ENCODE results near the gene PAPLN. TPM values are rescaled to one million over a fixed set of nuclear protein-coding genes. Genes with fewer than 3 reads are reported as not detected.

The PAPLN gene
- polyA plus RNA-seq, 1 donor from 2014 or later, result 0.55 TPM

DNA sequence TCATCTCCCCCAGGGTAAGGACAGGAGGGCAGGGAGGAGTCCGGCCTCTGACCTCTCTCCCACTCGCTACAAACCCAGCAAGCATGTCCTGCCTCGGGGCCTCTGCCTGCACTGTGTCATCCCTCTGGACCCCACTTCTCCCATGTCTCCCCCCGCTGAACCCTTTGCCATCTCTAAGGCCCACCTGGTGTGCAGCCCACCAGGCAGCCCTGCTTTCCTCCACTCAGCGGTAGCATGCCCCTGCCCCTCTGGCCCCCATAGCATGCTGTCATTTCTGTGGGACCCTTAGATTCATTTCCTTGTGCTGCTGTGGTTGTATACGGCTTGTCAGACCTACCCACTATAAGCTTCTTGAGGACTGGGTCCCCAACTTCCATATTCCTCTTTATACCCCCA lies 17.7 kb downstream of the PAPLN start:
- H3K36me3 Mint-ChIP-seq, result no peaks in the 10 kb centered on the region
- H3K4me3 Mint-ChIP-seq, result no peak overlapping the region
- peaks cover 2% of the 10 kb centered on the region for H3K27me3 Mint-ChIP-seq
- H3K9me3 Mint-ChIP-seq, result no peaks in the 10 kb centered on the region
- H3K27ac Mint-ChIP-seq, result no peak overlapping the region
- peaks cover 4 to 5% (median 5%) of the 10 kb centered on the region in 3 donors for H3K4me1 Mint-ChIP-seq

DNA sequence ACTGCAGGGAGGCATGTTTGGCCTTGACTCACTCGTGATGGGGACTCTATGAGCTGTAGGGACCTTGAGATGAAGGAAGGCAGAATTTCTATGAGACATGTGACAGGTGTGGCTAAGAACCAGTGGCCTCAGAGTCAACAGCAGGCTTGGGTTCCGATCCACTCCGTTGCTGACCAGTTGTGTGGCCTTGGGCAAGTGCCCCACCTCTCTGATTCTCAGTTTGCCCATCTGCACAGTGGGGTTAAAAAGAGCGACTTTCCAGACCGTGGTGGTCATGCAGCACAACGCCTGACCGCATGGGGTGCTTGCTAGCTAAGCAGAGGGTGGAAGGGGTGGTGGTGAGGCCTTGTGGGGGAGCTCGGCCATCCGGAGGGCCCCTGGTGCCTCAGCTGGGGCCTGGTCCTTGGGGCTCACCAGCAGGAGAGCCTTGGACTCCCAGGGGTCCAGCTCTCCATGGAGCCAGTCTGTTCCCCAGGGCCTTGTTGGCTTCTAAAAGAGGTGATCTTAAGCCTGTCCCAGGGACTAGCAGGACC lies 18.5 kb downstream of the PAPLN start:
- H3K27me3 Mint-ChIP-seq, result peaks cover 3% of the 10 kb centered on the region
- H3K9me3 Mint-ChIP-seq, result no peaks in the 10 kb centered on the region
- H3K4me1 Mint-ChIP-seq, result peaks cover 4 to 5% (median 5%) of the 10 kb centered on the region in 3 donors
- no peak overlapping the region for H3K4me3 Mint-ChIP-seq
- no peak overlapping the region for H3K27ac Mint-ChIP-seq
- no peaks in the 10 kb centered on the region for H3K36me3 Mint-ChIP-seq

DNA sequence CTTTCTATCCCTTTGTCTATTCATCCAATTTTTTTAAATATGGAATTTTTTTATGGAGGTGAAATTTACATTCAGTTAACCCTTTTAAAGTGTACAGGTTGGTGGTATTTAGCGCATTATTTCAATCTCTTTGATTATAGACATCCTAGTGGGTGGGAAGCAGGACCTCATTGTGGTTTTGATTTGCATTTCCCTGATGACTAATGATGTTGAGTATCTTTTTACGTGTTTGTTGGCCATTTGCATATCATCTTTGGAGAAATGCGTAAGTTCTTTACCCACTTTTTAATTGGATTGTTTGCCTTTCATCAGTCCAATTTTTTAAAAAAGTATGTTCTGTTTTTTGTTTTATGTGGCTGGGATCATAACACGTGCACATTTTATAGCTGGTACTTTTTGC lies 20.8 kb downstream of the PAPLN start:
- peaks cover 4 to 5% (median 5%) of the 10 kb centered on the region in 3 donors for H3K4me1 Mint-ChIP-seq
- H3K9me3 Mint-ChIP-seq, result no peaks in the 10 kb centered on the region
- peak overlapping the region in 1 of 4 donors; percentile 50 for H3K4me3 Mint-ChIP-seq
- peaks cover 5% of the 10 kb centered on the region for H3K27me3 Mint-ChIP-seq
- H3K27ac Mint-ChIP-seq, result peak overlapping the region in 2 of 3 donors; percentile 40 to 88
- H3K36me3 Mint-ChIP-seq, result no peaks in the 10 kb centered on the region

DNA sequence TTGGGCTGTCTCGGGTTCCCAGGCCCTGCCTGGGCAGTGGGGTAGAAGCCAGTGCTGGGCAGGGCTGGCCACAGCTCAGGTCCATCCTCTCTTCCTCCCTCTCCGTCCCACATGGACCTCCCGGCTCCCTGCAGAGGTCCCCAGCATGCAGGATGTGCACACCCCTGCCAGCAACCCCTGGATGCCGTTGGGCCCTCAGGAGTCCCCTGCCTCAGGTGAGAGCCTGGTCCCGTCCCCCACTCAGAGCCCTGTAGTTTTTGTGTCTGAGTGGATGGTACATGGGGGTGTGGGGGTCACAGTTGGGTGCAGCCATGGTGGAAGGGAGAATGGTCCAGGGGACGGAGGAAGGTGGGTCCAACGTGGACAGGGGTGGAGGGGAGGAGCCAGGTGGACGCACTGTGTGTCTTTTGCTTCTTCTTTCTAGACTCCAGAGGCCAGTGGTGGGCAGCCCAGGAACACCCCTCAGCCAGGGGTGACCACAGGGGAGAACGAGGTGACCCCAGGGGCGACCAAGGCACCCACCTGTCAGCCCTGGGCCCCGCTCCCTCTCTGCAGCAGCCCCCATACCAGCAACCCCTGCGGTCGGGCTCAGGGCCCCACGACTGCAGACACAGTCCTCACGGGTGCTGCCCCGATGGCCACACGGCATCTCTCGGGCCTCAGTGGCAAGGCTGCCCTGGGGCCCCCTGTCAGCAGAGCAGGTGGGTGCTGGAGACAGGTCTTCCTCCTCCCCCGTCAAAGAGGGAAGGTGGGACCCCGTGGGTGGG lies 21.7 kb downstream of the PAPLN start:
- no peaks in the 10 kb centered on the region for H3K36me3 Mint-ChIP-seq
- no peak overlapping the region for H3K4me3 Mint-ChIP-seq
- peaks cover 6% of the 10 kb centered on the region for H3K27me3 Mint-ChIP-seq
- peaks cover 4 to 5% (median 5%) of the 10 kb centered on the region in 3 donors for H3K4me1 Mint-ChIP-seq
- no peaks in the 10 kb centered on the region for H3K9me3 Mint-ChIP-seq
- no peak overlapping the region for H3K27ac Mint-ChIP-seq

DNA sequence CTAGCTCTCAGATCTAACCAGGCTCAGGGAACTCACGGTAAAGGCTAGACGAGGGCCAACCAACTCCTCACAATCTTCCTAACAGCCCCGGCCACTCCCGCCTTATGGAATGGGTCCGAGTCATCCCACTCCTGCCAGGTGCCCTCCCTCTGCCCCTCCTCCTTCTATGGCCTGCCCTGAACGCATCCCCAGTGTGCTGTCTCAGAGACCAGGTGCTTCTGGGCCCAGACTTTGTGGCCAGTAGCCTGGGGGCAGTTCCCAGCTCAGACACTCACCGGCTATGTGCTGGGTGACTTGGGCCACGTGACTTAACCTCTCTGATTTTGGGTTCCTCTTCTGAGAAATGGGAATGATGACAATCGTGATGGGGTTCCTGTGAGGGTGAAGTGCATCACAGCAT lies 22.5 kb downstream of the PAPLN start:
- H3K4me3 Mint-ChIP-seq, result no peak overlapping the region
- H3K27me3 Mint-ChIP-seq, result peaks cover 7% of the 10 kb centered on the region
- no peaks in the 10 kb centered on the region for H3K36me3 Mint-ChIP-seq
- H3K4me1 Mint-ChIP-seq, result peaks cover 4 to 5% (median 5%) of the 10 kb centered on the region in 3 donors
- no peak overlapping the region for H3K27ac Mint-ChIP-seq
- no peaks in the 10 kb centered on the region for H3K9me3 Mint-ChIP-seq

DNA sequence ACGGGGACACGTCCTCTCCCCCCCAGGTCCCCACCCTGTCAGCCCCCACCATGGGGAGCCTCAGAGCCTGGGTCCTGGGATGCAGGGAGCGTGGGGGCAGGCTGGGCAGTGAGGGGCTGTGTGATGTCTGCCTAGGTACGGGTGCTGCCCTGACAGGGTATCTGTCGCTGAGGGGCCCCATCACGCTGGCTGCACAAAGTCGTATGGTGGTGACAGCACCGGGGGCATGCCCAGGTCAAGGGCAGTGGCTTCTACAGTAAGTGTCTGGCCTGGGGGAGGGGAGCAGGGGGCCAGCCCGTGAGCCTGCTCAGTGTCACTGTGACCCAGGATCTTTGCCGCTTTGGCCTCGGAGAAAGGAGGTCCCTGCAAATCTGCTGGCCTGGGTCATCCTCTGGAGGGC lies 23.3 kb downstream of the PAPLN start:
- Mint-ChIP-seq H3K36me3 (no peaks in the 10 kb centered on the region), H3K27me3 (peaks cover 7% of the 10 kb centered on the region), H3K9me3 (no peaks in the 10 kb centered on the region), H3K27ac (no peak overlapping the region), H3K4me3 (peak overlapping the region in 1 of 4 donors; percentile 9), H3K4me1 (peaks cover 4 to 5% (median 5%) of the 10 kb centered on the region in 3 donors)

DNA sequence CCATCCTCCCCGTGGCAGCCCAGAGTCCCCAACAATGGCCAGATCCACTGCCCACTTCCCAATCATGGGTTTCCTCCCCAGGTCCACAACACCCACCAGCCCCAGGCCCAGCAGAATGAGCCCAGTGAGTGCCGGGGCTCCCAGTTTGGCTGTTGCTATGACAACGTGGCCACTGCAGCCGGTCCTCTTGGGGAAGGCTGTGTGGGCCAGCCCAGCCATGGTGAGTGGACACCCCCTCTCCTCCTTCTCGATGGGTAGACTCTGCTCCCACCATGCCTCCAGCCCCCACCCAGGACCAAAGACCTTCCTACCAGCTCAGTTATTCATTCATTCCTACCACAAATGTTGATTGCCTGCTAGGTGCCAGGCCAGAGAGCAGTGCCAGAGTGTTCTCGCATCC lies 23.8 kb downstream of the PAPLN start:
- Mint-ChIP-seq H3K27me3 (peaks cover 7% of the 10 kb centered on the region), H3K36me3 (no peaks in the 10 kb centered on the region), H3K4me3 (no peak overlapping the region), H3K4me1 (peaks cover 4 to 5% (median 5%) of the 10 kb centered on the region in 3 donors), H3K27ac (no peak overlapping the region), H3K9me3 (no peaks in the 10 kb centered on the region)

DNA sequence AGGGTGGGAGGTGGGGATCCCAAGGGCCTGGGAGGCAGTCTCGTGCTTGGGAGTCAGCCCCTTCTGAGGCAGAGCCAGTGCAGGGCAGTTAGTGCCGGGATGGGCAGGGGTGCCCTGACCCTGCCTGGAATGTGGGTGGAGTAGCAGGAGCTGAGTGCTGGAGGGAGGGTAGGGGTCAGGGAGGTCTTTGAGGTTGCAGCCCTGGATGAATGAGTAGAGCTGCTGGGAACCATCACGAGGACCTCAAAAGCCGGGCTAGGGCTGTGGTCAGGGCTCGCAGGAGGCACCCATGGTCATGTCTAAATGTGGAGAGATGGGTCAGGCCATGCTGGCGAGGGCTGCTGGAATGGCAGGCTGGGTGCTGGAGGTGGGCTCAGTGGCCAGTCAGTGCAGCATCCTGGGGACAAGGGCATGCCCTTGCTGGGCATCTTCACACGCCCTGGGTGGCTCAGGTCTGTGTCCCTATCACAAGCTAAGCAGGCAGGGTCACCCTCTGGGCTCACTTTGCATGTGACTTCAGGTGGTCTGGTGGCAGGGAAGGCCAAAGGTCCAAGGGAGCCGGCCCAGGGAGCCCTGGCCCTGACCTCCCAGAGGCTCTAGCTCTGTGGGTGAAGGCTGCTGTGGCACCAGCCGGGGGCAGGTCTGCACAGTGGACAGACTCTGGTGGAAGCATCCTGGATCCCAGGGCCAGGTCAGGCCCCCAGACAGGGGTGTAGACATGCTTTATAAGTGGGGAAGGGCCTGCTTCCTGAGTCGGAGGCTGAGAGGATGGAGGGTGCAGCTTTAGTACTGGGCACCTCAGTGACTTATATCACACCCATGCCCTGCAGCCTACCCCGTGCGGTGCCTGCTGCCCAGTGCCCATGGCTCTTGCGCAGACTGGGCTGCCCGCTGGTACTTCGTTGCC lies 24.5 kb downstream of the PAPLN start:
- Mint-ChIP-seq H3K4me3 (peak overlapping the region in 1 of 4 donors; percentile 32), H3K27ac (no peak overlapping the region), H3K9me3 (no peaks in the 10 kb centered on the region), H3K36me3 (no peaks in the 10 kb centered on the region), H3K27me3 (peaks cover 7% of the 10 kb centered on the region), H3K4me1 (peaks cover 4 to 5% (median 5%) of the 10 kb centered on the region in 3 donors)

DNA sequence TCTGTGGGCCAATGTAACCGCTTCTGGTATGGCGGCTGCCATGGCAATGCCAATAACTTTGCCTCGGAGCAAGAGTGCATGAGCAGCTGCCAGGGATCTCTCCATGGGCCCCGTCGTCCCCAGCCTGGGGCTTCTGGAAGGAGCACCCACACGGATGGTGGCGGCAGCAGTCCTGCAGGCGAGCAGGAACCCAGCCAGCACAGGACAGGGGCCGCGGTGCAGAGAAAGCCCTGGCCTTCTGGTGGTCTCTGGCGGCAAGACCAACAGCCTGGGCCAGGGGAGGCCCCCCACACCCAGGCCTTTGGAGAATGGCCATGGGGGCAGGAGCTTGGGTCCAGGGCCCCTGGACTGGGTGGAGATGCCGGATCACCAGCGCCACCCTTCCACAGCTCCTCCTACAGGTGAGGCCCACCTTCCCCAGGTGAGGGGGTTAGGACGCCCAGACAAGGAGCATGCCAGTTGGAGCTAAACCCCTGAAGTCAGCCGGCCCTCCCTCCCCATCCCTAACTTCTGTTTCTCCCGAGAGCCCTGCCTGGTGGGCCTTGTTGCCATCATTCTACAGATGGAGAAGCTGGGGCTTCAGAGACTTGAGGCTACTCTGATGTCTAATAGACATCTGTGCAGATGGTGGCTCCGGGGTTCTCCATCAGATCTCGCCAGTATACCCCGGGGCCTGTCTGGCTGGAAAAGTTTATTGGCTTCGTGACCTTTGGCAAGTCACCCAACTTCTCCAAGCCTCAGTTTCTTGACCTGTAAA lies 25.3 kb downstream of the PAPLN start:
- Mint-ChIP-seq H3K36me3 (no peaks in the 10 kb centered on the region), H3K4me3 (no peak overlapping the region), H3K27me3 (peaks cover 7% of the 10 kb centered on the region), H3K27ac (no peak overlapping the region), H3K9me3 (no peaks in the 10 kb centered on the region), H3K4me1 (peaks cover 4 to 5% (median 5%) of the 10 kb centered on the region in 3 donors)

DNA sequence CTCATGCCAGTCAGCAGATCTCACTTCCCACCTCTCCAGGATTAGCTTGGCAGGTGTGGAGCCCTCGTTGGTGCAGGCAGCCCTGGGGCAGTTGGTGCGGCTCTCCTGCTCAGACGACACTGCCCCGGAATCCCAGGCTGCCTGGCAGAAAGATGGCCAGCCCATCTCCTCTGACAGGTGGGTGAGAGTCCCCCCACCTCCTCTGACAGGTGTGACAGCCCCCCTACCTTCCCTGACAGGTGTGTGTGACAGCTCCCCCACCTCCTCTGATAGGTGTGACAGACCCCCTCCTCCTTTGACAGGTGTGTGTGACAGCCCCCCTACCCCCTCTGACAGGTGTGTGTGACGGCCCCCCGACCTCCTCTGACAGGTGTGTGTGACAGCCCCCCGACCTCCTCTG lies 26.3 kb downstream of the PAPLN start:
- no peak overlapping the region for H3K27ac Mint-ChIP-seq
- H3K4me1 Mint-ChIP-seq, result no peaks in the 10 kb centered on the region
- peaks cover 7% of the 10 kb centered on the region for H3K27me3 Mint-ChIP-seq
- H3K4me3 Mint-ChIP-seq, result no peak overlapping the region
- peaks cover 3% of the 10 kb centered on the region for H3K36me3 Mint-ChIP-seq
- no peaks in the 10 kb centered on the region for H3K9me3 Mint-ChIP-seq

DNA sequence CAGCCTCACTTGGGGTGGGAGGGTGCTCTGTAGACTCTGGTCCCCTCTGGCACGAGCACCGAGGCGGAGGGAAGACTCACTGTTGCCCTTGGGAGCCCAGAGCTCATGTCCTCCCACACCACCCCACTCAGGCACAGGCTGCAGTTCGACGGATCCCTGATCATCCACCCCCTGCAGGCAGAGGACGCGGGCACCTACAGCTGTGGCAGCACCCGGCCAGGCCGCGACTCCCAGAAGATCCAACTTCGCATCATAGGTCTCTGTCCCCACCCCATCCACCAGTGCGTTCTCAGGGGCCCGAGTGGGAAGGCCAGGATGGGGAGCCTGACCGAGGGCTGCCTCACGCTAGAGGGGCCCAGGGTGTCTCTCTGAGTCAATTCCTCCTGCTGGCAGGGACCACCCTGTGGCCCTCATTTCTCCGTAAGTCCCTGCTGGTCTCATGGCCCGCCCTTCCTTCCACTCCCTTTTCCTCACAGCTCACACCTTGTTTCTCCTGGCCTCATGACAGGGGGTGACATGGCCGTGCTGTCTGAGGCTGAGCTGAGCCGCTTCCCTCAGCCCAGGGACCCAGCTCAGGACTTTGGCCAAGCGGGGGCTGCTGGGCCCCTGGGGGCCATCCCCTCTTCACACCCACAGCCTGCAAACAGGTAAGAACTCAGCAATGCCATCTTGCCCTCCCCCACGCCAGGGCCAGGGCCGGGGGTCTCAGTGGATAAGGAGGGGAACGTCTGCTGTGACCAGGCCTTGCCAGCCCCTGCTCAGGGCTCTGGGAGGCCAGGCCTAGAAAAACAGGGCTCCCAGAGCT lies 27.0 kb downstream of the PAPLN start:
- Mint-ChIP-seq H3K36me3 (peaks cover 3% of the 10 kb centered on the region), H3K27me3 (peaks cover 7% of the 10 kb centered on the region), H3K9me3 (no peaks in the 10 kb centered on the region), H3K4me3 (no peak overlapping the region), H3K4me1 (peaks cover 1 to 2% (median 2%) of the 10 kb centered on the region in 3 donors), H3K27ac (peak overlapping the region; percentile 18 to 61 (median 31))

DNA sequence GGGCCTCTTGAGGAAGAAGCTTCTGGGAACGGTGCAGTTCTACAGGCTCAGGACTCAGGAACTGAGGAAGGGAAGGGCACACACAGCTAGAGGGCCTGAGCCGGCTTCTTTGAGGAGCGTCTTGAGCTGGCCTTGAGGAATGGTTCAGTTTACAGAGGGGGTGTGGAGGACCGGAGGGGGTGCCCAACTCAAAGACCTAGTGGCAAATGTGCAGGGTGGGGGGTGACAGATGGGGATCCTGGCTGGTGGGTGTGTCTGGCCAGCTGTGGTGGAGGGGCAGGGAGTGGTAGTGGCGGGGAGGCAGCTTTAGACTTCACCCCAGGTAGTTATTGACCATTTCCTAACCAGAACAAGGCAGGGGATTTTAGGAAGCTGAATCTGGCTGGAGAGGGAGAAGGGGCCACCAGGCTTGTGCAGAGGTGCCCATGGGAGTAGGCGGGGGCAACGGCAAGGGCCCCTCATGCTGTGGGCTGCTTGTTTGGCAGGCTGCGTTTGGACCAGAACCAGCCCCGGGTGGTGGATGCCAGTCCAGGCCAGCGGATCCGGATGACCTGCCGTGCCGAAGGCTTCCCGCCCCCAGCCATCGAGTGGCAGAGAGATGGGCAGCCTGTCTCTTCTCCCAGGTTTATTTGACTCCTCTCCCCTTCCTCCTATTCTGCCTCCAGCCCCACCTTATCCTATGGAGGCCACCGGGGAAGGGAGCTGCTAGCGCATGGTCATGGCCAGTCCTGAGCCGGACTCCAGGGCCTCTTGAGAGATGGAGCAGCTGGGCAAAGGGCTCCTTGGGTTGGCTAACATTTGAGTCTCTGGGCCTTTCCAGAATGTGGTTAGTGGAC lies 27.8 kb downstream of the PAPLN start:
- Mint-ChIP-seq H3K9me3 (no peaks in the 10 kb centered on the region), H3K4me3 (no peak overlapping the region), H3K27me3 (peaks cover 5% of the 10 kb centered on the region), H3K36me3 (peaks cover 3% of the 10 kb centered on the region), H3K27ac (peak overlapping the region in 2 of 3 donors; percentile 27 to 61), H3K4me1 (peaks cover 3 to 7% (median 5%) of the 10 kb centered on the region in 3 donors)

DNA sequence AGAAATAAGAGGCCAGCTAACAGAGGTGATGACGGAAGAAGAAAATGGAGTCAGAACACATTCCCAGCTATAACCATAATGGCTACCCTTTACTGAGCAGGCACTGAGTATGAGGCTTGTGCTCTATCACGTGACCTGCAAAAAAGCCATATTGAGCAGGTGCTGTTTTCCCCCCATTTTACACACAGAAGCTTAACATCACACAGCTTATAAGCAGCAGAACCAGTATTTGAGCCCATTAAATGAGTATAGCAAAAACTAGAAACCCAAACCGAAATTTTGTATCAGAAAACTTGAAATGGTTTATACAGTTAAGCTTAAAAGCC lies 28.4 kb downstream of the PAPLN start:
- Mint-ChIP-seq H3K4me1 (peaks cover 7 to 13% (median 7%) of the 10 kb centered on the region in 3 donors), H3K36me3 (peaks cover 3% of the 10 kb centered on the region), H3K4me3 (no peak overlapping the region), H3K27me3 (peaks cover 6% of the 10 kb centered on the region), H3K9me3 (no peaks in the 10 kb centered on the region), H3K27ac (peak overlapping the region in 1 of 3 donors; percentile 27)

All from IgD-negative memory B cell (primary cell).